Liver (tissue), 9 donors: ENCODE measurements around the gene FASTK. TPM values are rescaled to one million over a fixed set of nuclear protein-coding genes. Genes with fewer than 3 reads are reported as not detected.

Source experiments
- DNase-seq: peaks from one replicate; pipeline ENCODE4 v3.0.0-alpha.2; 2017; ENCODE audit warnings: low spot score
- H3K27ac ChIP-seq, 2 donors: one replicate each; pipeline ENCODE4 v1.7.0; 2013; ENCODE audit warnings: inconsistent platforms in 2 of 2, low read length in 2 of 2, control low read depth in 1 of 2, low read depth in 1 of 2, mild to moderate bottlenecking in 1 of 2
- H3K27me3 ChIP-seq, 4 donors: one replicate each; pipeline versions ENCODE4 v1.6.1 to v1.7.0; 2013; ENCODE audit warnings: low read length in 3 of 4, inconsistent platforms in 1 of 4, mild to moderate bottlenecking in 1 of 4, moderate library complexity in 1 of 4; ENCODE audit not compliant: control insufficient read depth in 4 of 4, insufficient read depth in 4 of 4
- H3K36me3 ChIP-seq, 4 donors: one replicate each; pipeline versions ENCODE4 v1.6.1 to v1.7.0; 2013; ENCODE audit warnings: low read length in 3 of 4, mild to moderate bottlenecking in 3 of 4, low read depth in 1 of 4, moderate library complexity in 1 of 4; ENCODE audit not compliant: control insufficient read depth in 4 of 4, insufficient read depth in 3 of 4
- H3K4me1 ChIP-seq, 4 donors: one replicate each; pipeline versions ENCODE4 v1.6.1 to v1.7.0; 2013; ENCODE audit warnings: low read length in 3 of 4, mild to moderate bottlenecking in 3 of 4, moderate library complexity in 1 of 4; ENCODE audit not compliant: control insufficient read depth in 4 of 4, insufficient read depth in 4 of 4
- H3K4me3 ChIP-seq, 3 donors: one replicate each; pipeline versions ENCODE4 v1.6.1 to v1.7.0; 2013; ENCODE audit warnings: low read length in 3 of 3, control low read depth in 1 of 3, low read depth in 1 of 3, mild to moderate bottlenecking in 1 of 3
- H3K9ac ChIP-seq, 2 donors: one replicate each; pipeline ENCODE4 v1.7.0; 2013; ENCODE audit warnings: low read length in 2 of 2, mild to moderate bottlenecking in 2 of 2, moderate library complexity in 2 of 2, control low read depth in 1 of 2, low read depth in 1 of 2
- H3K9me3 ChIP-seq, 4 donors: one replicate each; pipeline versions ENCODE4 v1.6.1 to v1.7.0; 2013; ENCODE audit warnings: low read length in 3 of 4; ENCODE audit not compliant: control insufficient read depth in 4 of 4
- ATF3 ChIP-seq: IDR thresholded peaks from 2 replicates; pipeline ENCODE4 v1.6.1; 2016; ENCODE audit warnings: antibody characterized with exemption
- CTCF ChIP-seq: fragments of 150-350 bp; IDR thresholded peaks from 2 replicates; pipeline ENCODE4 v1.5.1; 2017; ENCODE audit warnings: improper control_type of control experiment, low read depth, low read length; ENCODE audit not compliant: missing input control
- FOXA2 ChIP-seq: IDR thresholded peaks from 2 replicates; pipeline ENCODE4 v1.6.1; 2016; ENCODE audit warnings: antibody characterized with exemption
- GABPA ChIP-seq, 2 donors: IDR thresholded peaks in 1 of 2; conservative IDR thresholded peaks in 1 of 2; 2 replicates each; pipeline ENCODE4 v1.6.1; 2016; ENCODE audit warnings: antibody characterized with exemption in 2 of 2, mild to moderate bottlenecking in 1 of 2, moderate library complexity in 1 of 2
- HNF4A ChIP-seq, 2 donors: conservative IDR thresholded peaks; 2 replicates each; pipeline ENCODE4 v1.6.1; 2016; ENCODE audit warnings: antibody characterized with exemption in 2 of 2, mild to moderate bottlenecking in 2 of 2
- HNF4G ChIP-seq: IDR thresholded peaks from 2 replicates; pipeline ENCODE4 v1.6.1; 2016; ENCODE audit warnings: antibody characterized with exemption
- NR2F2 ChIP-seq: IDR thresholded peaks from 2 replicates; pipeline ENCODE4 v1.6.1; 2016; ENCODE audit warnings: antibody characterized with exemption
- REST ChIP-seq: IDR thresholded peaks from 2 replicates; pipeline ENCODE4 v1.6.1; 2016; ENCODE audit warnings: antibody characterized with exemption, mild to moderate bottlenecking
- RXRA ChIP-seq, 2 donors: IDR thresholded peaks; 2 replicates each; pipeline ENCODE4 v1.6.1; 2017 to 2018; ENCODE audit warnings: antibody characterized with exemption in 2 of 2, mild to moderate bottlenecking in 1 of 2
- WGBS: extraction: QIAGEN DNeasy Blood & Tissue Kit; methylation state at CpG from one replicate; pipeline ENCODE4 v1.1.7; 2013; 5-methylcytosine and 5-hydroxymethylcytosine counted together
- polyA plus RNA-seq, 2 donors: library from polyadenylated mRNA; stranded (reverse) in 1 of 2; unstranded in 1 of 2; fragments of 200-250 nt in 1 of 2; fragments of >200 nt in 1 of 2; fragmentation: Nextera tagmentation in 1 of 2; extraction: Ambion mirVana in 1 of 2; gene quantifications; one replicate each; pipeline versions ENCODE4 v1.2.1 to v1.2.3, GENCODE V29; 2013 to 2015
- total RNA-seq, 2 donors: library from RNA; depleted of rRNA; stranded (reverse); fragments of >200 nt; gene quantifications; one replicate each; pipeline ENCODE4 v1.2.3, GENCODE V29; 2014
- donor health status: healthy.
- donor health status: healthy.
- donor health status: healthy.
- donor health status: healthy.
- donor health status: healthy.

The FASTK gene
- total and polyA plus RNA-seq, 4 donors, result 31.1 to 62.8 (median 43.7) TPM

- peaks cover 0 to 1% (median 0%) of the 10 kb centered on the region in 4 donors for H3K36me3 ChIP-seq
- H3K9me3 ChIP-seq, result no peaks in the 10 kb centered on the region
- TF ChIP-seq NR2F2, result no peak
- TF ChIP-seq HNF4G, result no peak
- no peak for TF ChIP-seq HNF4A (conservative IDR thresholded peaks at IDR 0.05)
- TF ChIP-seq FOXA2, result no peak
- TF ChIP-seq RXRA (IDR thresholded peaks at IDR 0.05), result no peak
- no peak for TF ChIP-seq REST
- TF ChIP-seq ATF3, result no peak
- H3K27ac ChIP-seq, result peak overlapping the region; percentile 85 to 94
- H3K27me3 ChIP-seq, result no peaks in the 10 kb centered on the region
- 31% methylated on average over 3 of the region's 3 CpGs for WGBS
- DNase-seq, result no peak
- peak overlapping the region in 2 of 3 donors; percentile 76 to 98 for H3K4me3 ChIP-seq
- H3K9ac ChIP-seq, result no peak overlapping the region
- peaks cover 24 to 66% (median 49%) of the 10 kb centered on the region in 4 donors for H3K4me1 ChIP-seq
Observed at GRCh38 chr7:151083824-151084160, 3.2 kb upstream of the FASTK start.

- Histone ChIP-seq H3K27me3 (no peaks in the 10 kb centered on the region), H3K9ac (peak within 1 kb of the TSS; percentile 23 to 83), H3K4me3 (peak within 1 kb of the TSS; percentile 36 to 98 (median 76)), H3K36me3 (peaks cover 0 to 1% (median 0%) of the 10 kb centered on the region in 4 donors), H3K9me3 (no peaks in the 10 kb centered on the region), H3K4me1 (peaks cover 20 to 62% (median 48%) of the 10 kb centered on the region in 4 donors), H3K27ac (peak within 1 kb of the TSS; percentile 85 to 94)
- peak in 1 of 2 donors; percentile 47 for TF ChIP-seq GABPA (IDR thresholded peaks at IDR 0.05 in 1 of 2, conservative IDR thresholded peaks at IDR 0.05 in 1 of 2)
- no peak for TF ChIP-seq REST
- TF ChIP-seq CTCF, result no peak
- DNase-seq, result peak; percentile 75
- under 1% methylated on average over 69 of the region's 69 CpGs for whole genome bisulfite sequencing
Observed at GRCh38 chr7:151083071-151083823, 2.6 kb upstream of the FASTK start, which contains the start of gene TMUB1. Gene TMUB1, minus strand, starts transcription at chr7:151083493. Its CDS starts 930 bp downstream, at chr7:151082563.
